ENCODE data around the gene EWSR1. TPM values are rescaled to one million over a fixed set of nuclear protein-coding genes. Genes with fewer than 3 reads are reported as not detected.

EWSR1 gene
- total RNA-seq, 2 experiments from 2014 or later: 329 to 400 TPM

GRCh38 chr22:29314537-29315285 is 46.6 kb downstream of the EWSR1 start:
- H3K27ac Mint-ChIP-seq: peak overlapping the region; percentile 73
- ChIA-PET POLR2A (no interaction called here), CTCF (interaction anchor here (2.2 to 3.8 kb wide), 2 partner anchors 12 to 49 kb away, joined by 7 to 24 read pairs; no protein-coding TSS in a partner anchor)
- peaks cover 19% of the 10 kb centered on the region for H3K4me1 Mint-ChIP-seq
- H3K4me3 Mint-ChIP-seq: peak overlapping the region; percentile 16
- H3K27me3 Mint-ChIP-seq: peaks cover 45% of the 10 kb centered on the region
- no peak for DNase-seq
- H3K36me3 Mint-ChIP-seq (ENCODE audit: low read depth): peaks cover 2% of the 10 kb centered on the region
- H3K9me3 Mint-ChIP-seq: no peaks in the 10 kb centered on the region

DNA sequence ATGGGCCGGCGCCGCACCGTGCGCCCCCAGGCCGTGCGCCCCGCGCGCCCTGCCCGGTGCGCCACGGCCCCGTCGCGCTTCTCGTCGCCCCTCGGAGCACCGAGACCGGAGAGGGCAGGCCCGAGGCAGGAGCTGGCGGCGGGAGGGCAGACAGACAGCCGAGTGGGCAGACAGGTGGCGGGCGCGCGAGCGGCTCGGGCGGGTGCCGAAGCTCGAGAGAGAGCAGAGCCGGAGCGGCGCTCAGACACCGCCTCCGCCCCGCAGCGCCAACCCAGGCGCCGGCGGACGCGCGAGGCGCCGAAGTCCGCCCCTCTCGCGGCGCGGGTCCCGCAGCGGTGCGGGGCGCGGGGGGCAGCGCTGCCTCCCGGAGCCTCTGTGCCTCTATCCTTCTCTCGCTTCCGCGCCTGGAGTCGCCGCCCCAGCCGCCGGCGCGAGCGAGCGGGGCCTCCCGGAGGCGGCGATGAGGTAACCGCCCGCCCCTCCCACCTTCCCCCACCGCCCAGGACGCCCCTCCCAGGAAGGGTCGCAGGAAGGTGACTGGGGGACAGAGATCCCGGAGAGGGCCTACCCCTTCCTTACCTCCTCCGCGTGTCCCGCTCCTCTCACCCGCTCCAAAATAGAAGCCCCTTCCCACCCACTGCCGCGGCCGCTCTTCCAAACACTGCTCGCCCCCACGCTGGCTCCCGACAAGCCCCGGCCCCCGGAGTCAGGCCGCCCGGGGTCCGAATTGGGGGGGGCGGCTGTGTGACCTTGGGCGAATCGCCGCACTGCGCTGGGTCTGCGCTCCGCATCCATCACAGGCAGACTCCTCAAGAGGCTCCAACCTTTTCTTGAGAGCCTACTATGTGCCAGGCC is 47.4 kb downstream of the EWSR1 start, which contains the start of gene RASL10A:
TSS of gene RASL10A (minus strand) at position 412 of the 855 bp plus-strand sequence. CDS start 451 bp downstream, outside the sequence.
- peak within 1 kb of the TSS; percentile 20 for H3K4me3 Mint-ChIP-seq
- H3K27me3 Mint-ChIP-seq: peaks cover 45% of the 10 kb centered on the region
- no peaks in the 10 kb centered on the region for H3K9me3 Mint-ChIP-seq
- H3K27ac Mint-ChIP-seq: peak within 1 kb of the TSS; percentile 73
- peaks cover 2% of the 10 kb centered on the region for H3K36me3 Mint-ChIP-seq (ENCODE audit: low read depth)
- ChIA-PET CTCF (no interaction called here), POLR2A (no interaction called here)
- no peak for DNase-seq
- H3K4me1 Mint-ChIP-seq: peaks cover 19% of the 10 kb centered on the region

- no peaks in the 10 kb centered on the region for H3K9me3 Mint-ChIP-seq
- peaks cover 13% of the 10 kb centered on the region for H3K4me1 Mint-ChIP-seq
- POLR2A ChIA-PET: no interaction called here
- H3K36me3 Mint-ChIP-seq (ENCODE audit: low read depth): peaks cover 2% of the 10 kb centered on the region
- peak overlapping the region; percentile 20 for H3K4me3 Mint-ChIP-seq
- peaks cover 45% of the 10 kb centered on the region for H3K27me3 Mint-ChIP-seq
- CTCF ChIA-PET: interaction anchor here (0.6 kb wide), 2 partner anchors 181 to 223 kb away, joined by 3 read pairs; no protein-coding TSS in a partner anchor
- no peak for DNase-seq
- H3K27ac Mint-ChIP-seq: no peak overlapping the region
These were observed 48.2 kb downstream of the EWSR1 start for GRCh38 chr22:29316141-29316828.

DNA sequence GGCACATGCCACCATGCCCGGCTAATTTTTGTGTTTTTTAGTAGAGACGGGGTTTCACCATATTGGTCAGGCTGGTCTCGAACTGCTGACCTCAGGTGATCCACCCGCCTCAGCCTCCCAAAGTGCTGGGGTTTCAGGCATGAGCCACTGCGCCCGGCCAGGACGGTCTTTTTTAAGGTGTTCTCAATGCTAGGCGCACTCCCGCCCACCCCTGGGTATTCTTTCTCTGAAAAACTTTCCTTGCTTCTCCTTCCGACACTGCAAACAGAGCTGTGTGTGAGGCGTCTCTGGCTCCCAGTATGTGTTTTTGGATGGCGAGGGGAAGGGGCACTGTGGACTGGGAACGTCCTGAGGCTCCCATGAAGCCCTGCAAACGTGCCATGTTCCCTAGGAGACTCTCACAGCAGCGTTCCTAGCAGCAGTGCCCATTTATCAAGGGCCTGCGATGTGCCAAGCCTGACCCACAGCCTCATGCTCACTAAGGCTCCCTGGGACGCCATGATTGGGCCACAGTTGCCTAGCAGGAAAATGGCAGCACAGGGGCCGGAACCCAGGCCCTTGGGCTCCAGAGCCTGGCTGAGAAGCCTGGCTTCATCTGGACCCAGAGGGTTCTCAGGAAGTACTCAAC is 49.9 kb downstream of the EWSR1 start:
- Mint-ChIP-seq H3K4me3 (no peak overlapping the region), H3K36me3 (ENCODE audit: low read depth) (peaks cover 2% of the 10 kb centered on the region), H3K27me3 (peaks cover 36% of the 10 kb centered on the region), H3K4me1 (peaks cover 13% of the 10 kb centered on the region), H3K27ac (no peak overlapping the region), H3K9me3 (no peaks in the 10 kb centered on the region)
- DNase-seq: no peak
- CTCF ChIA-PET: no interaction called here
- POLR2A ChIA-PET: no interaction called here

DNA sequence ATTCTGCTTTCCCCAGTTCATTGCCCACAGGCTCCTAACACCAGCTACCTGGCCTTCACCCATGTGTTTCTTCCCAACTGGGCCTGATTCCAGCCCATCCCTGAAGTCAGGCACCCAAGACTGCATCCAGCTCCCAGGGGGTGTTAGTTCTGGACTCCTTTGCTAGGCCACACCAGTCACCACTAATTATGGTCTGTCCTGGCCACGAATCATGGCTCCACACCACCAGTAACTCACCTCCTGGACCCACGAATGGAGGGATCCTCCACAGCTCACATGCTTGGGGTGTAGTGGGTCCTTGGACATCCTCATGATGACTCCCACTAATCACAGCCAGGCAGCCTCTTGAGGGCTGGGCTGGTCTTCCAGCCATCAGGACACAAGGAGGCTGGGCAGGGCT is 51.0 kb downstream of the EWSR1 start:
- DNase-seq: no peak
- CTCF ChIA-PET: no interaction called here
- no peak overlapping the region for H3K27ac Mint-ChIP-seq
- POLR2A ChIA-PET: no interaction called here
- H3K4me1 Mint-ChIP-seq: peaks cover 8% of the 10 kb centered on the region
- H3K27me3 Mint-ChIP-seq: peaks cover 25% of the 10 kb centered on the region
- no peak overlapping the region for H3K4me3 Mint-ChIP-seq
- H3K9me3 Mint-ChIP-seq: no peaks in the 10 kb centered on the region
- peaks cover 2% of the 10 kb centered on the region for H3K36me3 Mint-ChIP-seq (ENCODE audit: low read depth)

GRCh38 chr22:29320546-29320945 is 52.5 kb downstream of the EWSR1 start:
- ChIA-PET CTCF (interaction anchor here (1.7 kb wide), 1 partner anchor 12 kb away, joined by 5 read pairs; no protein-coding TSS in a partner anchor), POLR2A (no interaction called here)
- Mint-ChIP-seq H3K4me3 (no peak overlapping the region), H3K27me3 (peaks cover 17% of the 10 kb centered on the region), H3K36me3 (ENCODE audit: low read depth) (no peaks in the 10 kb centered on the region), H3K9me3 (no peaks in the 10 kb centered on the region), H3K27ac (no peak overlapping the region), H3K4me1 (no peaks in the 10 kb centered on the region)
- no peak for DNase-seq

GRCh38 chr22:29323641-29324040 is 55.6 kb downstream of the EWSR1 start:
- Mint-ChIP-seq H3K9me3 (no peaks in the 10 kb centered on the region), H3K4me3 (no peak overlapping the region), H3K36me3 (ENCODE audit: low read depth) (peaks cover 8% of the 10 kb centered on the region), H3K27ac (no peak overlapping the region), H3K27me3 (no peaks in the 10 kb centered on the region), H3K4me1 (no peaks in the 10 kb centered on the region)
- ChIA-PET POLR2A (no interaction called here), CTCF (interaction anchor here (0.6 kb wide), 1 partner anchor 94 kb away, joined by 3 read pairs; no protein-coding TSS in a partner anchor)
- DNase-seq: no peak

DNA sequence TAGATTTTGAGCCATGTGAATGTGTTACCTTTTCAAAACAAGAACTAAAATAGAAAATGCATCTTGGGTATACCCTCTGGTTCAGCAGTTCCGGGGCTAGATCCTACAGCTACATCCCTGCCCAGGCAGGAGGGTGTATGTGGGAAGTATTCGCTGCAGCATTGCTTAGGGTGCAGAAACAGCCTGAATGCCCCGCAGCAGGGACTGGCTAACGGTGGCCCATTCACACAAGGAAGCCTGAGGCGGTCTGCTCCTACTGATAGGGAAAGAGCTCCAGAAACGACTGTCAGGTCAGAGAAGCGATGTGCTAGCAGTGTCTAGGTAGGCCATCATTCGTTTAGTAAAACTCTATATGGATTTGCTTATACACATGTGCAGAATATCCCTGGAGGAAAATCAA is 57.3 kb downstream of the EWSR1 start:
- Mint-ChIP-seq H3K27ac (no peak overlapping the region), H3K36me3 (ENCODE audit: low read depth) (peaks cover 8% of the 10 kb centered on the region), H3K9me3 (no peaks in the 10 kb centered on the region), H3K4me3 (no peak overlapping the region), H3K4me1 (no peaks in the 10 kb centered on the region), H3K27me3 (no peaks in the 10 kb centered on the region)
- DNase-seq: no peak
- ChIA-PET POLR2A (no interaction called here), CTCF (interaction anchor here (1.1 kb wide), 1 partner anchor 13 kb away, joined by 3 read pairs; no protein-coding TSS in a partner anchor)

DNA sequence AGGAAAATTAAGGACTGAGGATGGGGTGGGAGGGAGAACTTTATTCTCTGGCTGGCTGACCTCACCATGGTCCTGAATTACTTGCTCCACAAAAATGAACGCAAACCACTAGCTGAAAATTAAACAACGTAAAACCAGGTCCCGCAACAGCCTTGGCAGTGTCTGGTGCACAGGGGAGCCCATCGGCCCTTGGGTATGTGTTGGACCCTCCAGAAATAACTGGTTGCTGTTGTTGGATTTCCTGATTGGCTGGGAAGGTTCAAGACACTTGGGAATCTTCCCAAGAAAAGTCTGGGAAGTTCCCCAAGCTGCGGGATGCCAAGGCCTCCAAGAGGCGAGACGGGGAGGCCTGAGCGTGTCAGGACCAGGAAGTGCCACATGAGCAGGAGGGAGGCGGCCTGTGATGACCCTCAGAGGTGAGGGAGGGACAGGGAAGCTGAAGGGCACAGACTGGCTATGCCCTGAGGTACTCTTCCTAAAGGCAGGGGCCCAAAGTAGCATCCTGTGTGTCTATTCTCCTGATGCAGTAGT is 57.8 kb downstream of the EWSR1 start:
- no peaks in the 10 kb centered on the region for H3K27me3 Mint-ChIP-seq
- ChIA-PET CTCF (interaction anchor here (0.9 to 1.1 kb wide), 2 partner anchors 11 to 13 kb away, joined by 3 read pairs; no protein-coding TSS in a partner anchor), POLR2A (no interaction called here)
- no peak overlapping the region for H3K4me3 Mint-ChIP-seq
- no peaks in the 10 kb centered on the region for H3K9me3 Mint-ChIP-seq
- no peaks in the 10 kb centered on the region for H3K4me1 Mint-ChIP-seq
- H3K27ac Mint-ChIP-seq: no peak overlapping the region
- DNase-seq: no peak
- peaks cover 8% of the 10 kb centered on the region for H3K36me3 Mint-ChIP-seq (ENCODE audit: low read depth)

- H3K27ac Mint-ChIP-seq: no peak overlapping the region
- no peaks in the 10 kb centered on the region for H3K4me1 Mint-ChIP-seq
- no peak for DNase-seq
- no peaks in the 10 kb centered on the region for H3K27me3 Mint-ChIP-seq
- ChIA-PET POLR2A (no interaction called here), CTCF (interaction anchor here (0.9 to 1.1 kb wide), 2 partner anchors 10 to 14 kb away, joined by 3 read pairs; no protein-coding TSS in a partner anchor)
- H3K9me3 Mint-ChIP-seq: no peaks in the 10 kb centered on the region
- H3K36me3 Mint-ChIP-seq (ENCODE audit: low read depth): peaks cover 8% of the 10 kb centered on the region
- H3K4me3 Mint-ChIP-seq: no peak overlapping the region
These were observed 58.4 kb downstream of the EWSR1 start for GRCh38 chr22:29326481-29326880.

DNA sequence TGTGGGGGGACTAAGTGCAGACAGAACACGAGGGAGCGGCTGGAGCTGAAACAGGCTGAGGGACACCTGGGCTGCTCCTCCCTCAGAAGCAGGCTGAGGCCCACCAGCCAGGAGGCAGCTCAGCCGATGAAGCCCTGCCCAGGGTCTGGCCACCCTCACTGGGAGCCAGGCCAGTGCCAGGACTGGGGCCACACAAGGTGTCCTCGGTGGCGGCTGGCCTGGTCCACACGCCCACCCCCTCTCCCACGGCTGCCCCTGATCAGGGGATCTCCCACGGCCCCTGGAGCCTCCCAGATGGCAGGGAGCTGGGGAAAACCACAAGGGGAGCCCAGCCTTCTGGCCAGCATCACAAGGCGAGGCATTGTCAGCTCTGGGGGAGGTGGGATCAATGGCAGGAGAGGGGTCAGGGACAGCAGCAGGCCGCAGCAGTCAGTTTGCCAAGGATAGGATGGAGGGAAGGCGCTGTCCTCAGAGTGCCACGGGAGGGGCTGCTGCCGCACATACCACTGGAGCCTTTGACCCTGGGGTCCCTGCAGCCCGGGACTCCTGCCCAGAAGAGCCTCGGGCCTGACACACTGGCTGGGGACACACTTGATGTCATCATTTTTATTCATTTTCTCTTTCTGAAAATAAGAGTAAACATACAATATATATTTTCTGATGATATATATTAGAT is 59.2 kb downstream of the EWSR1 start:
- ChIA-PET CTCF (interaction anchor here (1.1 kb wide), 1 partner anchor 14 kb away, joined by 3 read pairs; no protein-coding TSS in a partner anchor), POLR2A (no interaction called here)
- Mint-ChIP-seq H3K4me1 (no peaks in the 10 kb centered on the region), H3K36me3 (ENCODE audit: low read depth) (peaks cover 8% of the 10 kb centered on the region), H3K4me3 (no peak overlapping the region), H3K27me3 (no peaks in the 10 kb centered on the region), H3K27ac (no peak overlapping the region), H3K9me3 (no peaks in the 10 kb centered on the region)
- DNase-seq: no peak
